Thymus (tissue), 11 donors: Measurements from ENCODE around the gene NBEA. TPM values are rescaled to one million over a fixed set of nuclear protein-coding genes. Genes with fewer than 3 reads are reported as not detected.
A peak's percentile ranks its signal among the peaks of the same experiment; 100 is the strongest.

Experiments used
- DNase-seq, 9 donors: peaks; one replicate each; pipeline ENCODE4 v3.0.0-alpha.2; 2013; ENCODE audit warnings: low spot score in 9 of 9, low read depth in 6 of 9, missing footprints in 1 of 9
- H3K27ac ChIP-seq, 2 donors: one replicate each; pipeline ENCODE4 v1.5.1; 2013; ENCODE audit warnings: control low read depth in 1 of 2, low read depth in 1 of 2, low read length in 1 of 2, mild to moderate bottlenecking in 1 of 2, moderate library complexity in 1 of 2
- H3K27me3 ChIP-seq, 2 donors: one replicate each; pipeline ENCODE4 v1.5.1; 2013; ENCODE audit warnings: low read length in 1 of 2; ENCODE audit not compliant: control insufficient read depth in 2 of 2, insufficient read depth in 1 of 2
- H3K36me3 ChIP-seq, 2 donors: one replicate each; pipeline ENCODE4 v1.5.1; 2013; ENCODE audit warnings: low read length in 1 of 2, mild to moderate bottlenecking in 1 of 2, moderate library complexity in 1 of 2; ENCODE audit not compliant: control insufficient read depth in 2 of 2, insufficient read depth in 2 of 2
- H3K4me1 ChIP-seq, 2 donors: one replicate each; pipeline ENCODE4 v1.5.1; 2013; ENCODE audit warnings: low read length in 2 of 2; ENCODE audit not compliant: control insufficient read depth in 2 of 2, insufficient read depth in 2 of 2
- H3K4me3 ChIP-seq, 2 donors: one replicate each; pipeline ENCODE4 v1.5.1; 2013; ENCODE audit warnings: low read length in 2 of 2, control low read depth in 1 of 2, mild to moderate bottlenecking in 1 of 2
- H3K9me3 ChIP-seq, 2 donors: one replicate each; pipeline ENCODE4 v1.5.1; 2013; ENCODE audit warnings: low read length in 1 of 2, mild to moderate bottlenecking in 1 of 2; ENCODE audit not compliant: control insufficient read depth in 2 of 2, insufficient read depth in 1 of 2
- WGBS: extraction: QIAGEN DNeasy Blood & Tissue Kit; methylation state at CpG from one replicate; pipeline ENCODE4 v1.1.7; 2013; 5-methylcytosine and 5-hydroxymethylcytosine counted together
- polyA plus RNA-seq: library from polyadenylated mRNA; stranded (reverse); fragments of 200-250 nt; gene quantifications from one replicate; pipeline ENCODE4 v1.2.3, GENCODE V29; 2013
- total RNA-seq: library from RNA; stranded (reverse); fragments of 120-200 nt; gene quantifications from one replicate; pipeline ENCODE4 v1.2.4, GENCODE V29; 2013
- donor health status: healthy.

NBEA gene
- total and polyA plus RNA-seq, 2 donors: 4.1 to 6.8 TPM

DNA sequence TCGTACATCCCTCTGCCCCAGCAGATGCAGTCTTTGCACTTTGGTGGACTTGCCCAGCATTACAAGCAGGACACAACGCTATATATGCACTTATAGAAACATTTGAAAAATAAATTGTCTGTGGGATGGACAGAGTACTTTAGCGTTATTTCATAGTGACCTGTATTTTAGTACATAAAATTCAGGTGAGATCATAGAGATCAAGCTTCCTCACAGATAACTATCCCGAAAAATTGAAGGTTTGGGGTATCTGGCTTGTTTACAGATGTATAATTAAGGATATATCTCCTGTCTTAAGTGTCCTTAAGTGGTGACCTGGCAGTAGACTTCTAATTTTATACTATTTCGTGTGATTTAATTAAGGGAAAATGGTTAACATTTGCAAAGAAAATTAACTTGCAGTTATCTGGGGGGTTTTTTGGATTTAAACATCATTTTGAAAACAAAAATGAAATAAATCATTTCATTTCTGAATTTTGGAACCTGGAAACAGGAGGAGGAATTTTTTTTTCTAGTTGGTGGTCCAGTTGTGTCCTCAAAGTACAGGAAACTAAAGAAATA, 535.4 kb downstream of the NBEA start:
- 37% methylated on average over 5 of the region's 5 CpGs for WGBS

DNA sequence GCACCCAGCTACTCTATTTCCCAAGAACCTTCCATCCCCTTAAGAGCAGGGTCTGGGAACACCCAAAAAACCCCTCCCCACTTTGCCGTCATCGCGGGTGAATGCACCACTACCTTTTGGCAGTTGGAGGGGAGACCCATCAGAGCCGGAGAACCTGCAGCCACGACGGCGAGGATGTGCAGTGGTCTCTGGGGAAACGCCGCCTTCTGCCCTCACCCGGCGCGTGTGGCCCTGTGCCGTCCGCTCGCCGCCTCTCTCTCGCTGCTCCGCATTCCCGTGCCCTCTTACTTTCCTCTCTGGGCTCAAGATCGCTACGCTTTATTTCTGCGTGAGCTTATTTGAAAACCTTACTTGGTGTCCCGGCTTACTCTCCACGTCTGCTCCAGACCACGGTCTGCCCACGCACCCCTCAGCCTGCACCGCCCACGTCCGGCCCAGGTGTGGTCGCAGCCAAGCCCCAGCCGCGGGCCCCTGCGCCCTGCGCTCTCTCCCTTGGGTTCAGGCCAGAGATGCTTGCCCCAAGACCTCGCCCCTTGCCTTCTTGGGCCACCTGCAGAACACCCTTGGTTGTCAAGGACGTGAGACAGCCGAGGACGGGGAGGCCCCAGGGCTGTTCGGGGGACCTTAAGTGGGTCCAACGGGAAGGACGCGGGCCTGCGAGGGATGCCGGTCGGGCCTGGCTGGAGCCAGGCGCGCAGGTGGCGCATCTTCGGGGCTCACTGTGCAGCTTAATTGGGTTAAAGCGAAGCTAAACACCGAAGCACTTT, 536.4 kb downstream of the NBEA start:
- Histone ChIP-seq H3K4me3 (no peak overlapping the region), H3K27ac (no peak overlapping the region), H3K36me3 (no peaks in the 10 kb centered on the region), H3K27me3 (peaks cover 37 to 72% of the 10 kb centered on the region in 2 donors), H3K4me1 (peaks cover 4 to 22% of the 10 kb centered on the region in 2 donors), H3K9me3 (peaks cover 0 to 1% of the 10 kb centered on the region in 2 donors)
- WGBS: 11% methylated on average over 51 of the region's 51 CpGs
- peak in 1 of 9 donors; percentile 17 for DNase-seq

More for the DNA sequence above, 535.4 kb downstream of the NBEA start:
- H3K27ac ChIP-seq: no peak overlapping the region
- no peaks in the 10 kb centered on the region for H3K36me3 ChIP-seq
- peak in 1 of 9 donors; percentile 6 for DNase-seq
- peaks cover 0 to 1% of the 10 kb centered on the region in 2 donors for H3K9me3 ChIP-seq
- peaks cover 4 to 22% of the 10 kb centered on the region in 2 donors for H3K4me1 ChIP-seq
- peaks cover 37 to 82% of the 10 kb centered on the region in 2 donors for H3K27me3 ChIP-seq
- H3K4me3 ChIP-seq: no peak overlapping the region

DNA sequence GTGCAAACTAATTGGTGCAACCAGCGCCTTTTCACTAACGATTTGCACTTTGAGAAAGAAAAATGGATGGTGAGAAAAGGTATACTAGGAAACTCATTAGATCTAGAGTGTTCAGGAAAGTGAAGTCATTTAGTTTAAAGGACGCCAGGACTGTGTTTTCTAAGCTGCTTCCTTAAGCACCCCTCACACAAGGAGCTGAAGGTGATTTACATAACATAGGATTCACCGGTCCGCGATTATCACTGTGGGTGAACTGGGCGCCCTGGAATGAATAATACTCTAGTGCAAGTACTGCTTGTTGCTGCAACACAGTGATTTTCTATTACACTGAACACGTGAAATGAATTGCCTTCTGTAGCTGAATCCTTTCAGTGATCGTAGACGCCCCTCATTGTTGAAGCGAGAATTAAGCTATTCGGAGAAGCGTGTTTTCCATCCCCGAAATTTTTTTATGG, 537.0 kb downstream of the NBEA start:
- Histone ChIP-seq H3K27ac (no peak overlapping the region), H3K36me3 (no peaks in the 10 kb centered on the region), H3K4me3 (no peak overlapping the region), H3K27me3 (peaks cover 37 to 66% of the 10 kb centered on the region in 2 donors), H3K4me1 (peaks cover 4 to 22% of the 10 kb centered on the region in 2 donors), H3K9me3 (peaks cover 0 to 1% of the 10 kb centered on the region in 2 donors)
- WGBS: 43% methylated on average over 14 of the region's 14 CpGs
- no peak for DNase-seq

DNA sequence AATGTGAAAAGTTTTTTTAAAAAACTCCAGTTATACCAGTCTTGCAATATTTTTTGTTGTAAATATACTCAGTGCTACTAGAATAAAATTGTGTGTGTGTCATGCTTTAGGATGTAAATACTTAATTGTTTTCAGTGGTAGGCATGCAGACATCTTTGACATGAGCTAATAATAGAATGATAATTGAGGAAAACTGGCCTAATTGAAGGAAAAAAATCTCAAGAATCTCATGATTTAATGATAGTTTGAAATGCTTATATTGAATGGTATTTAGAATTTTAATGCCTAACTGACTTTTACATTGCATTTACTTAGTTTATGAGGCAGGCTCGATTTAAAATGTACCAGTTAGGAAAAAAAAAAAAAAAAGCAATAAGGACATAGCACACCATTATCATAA, 537.6 kb downstream of the NBEA start:
- no peaks in the 10 kb centered on the region for H3K36me3 ChIP-seq
- no peak overlapping the region for H3K4me3 ChIP-seq
- H3K27ac ChIP-seq: no peak overlapping the region
- H3K4me1 ChIP-seq: peaks cover 4 to 22% of the 10 kb centered on the region in 2 donors
- no peak for DNase-seq
- WGBS: 73% methylated on average over 1 of the region's 1 CpG
- H3K9me3 ChIP-seq: peaks cover 0 to 1% of the 10 kb centered on the region in 2 donors
- peaks cover 36 to 59% of the 10 kb centered on the region in 2 donors for H3K27me3 ChIP-seq

DNA sequence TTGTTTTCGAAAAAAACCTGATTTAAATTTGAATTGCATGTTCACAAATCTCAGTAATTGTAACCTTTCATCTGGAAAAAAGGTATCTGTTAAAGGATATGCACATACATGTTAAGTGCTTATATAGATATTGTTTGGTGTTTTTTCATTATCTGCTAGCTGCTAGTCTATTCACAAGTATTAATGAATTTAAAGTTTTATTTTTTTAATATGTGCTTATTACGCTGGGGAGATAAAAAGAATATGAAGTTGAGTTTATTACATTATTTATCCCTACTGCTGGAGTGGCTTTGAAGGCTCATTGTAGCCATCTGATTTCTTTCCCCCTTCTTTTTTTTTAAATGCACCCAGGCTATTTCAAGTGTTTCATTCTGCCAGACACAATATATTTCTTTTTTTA, 538.3 kb downstream of the NBEA start:
- H3K4me1 ChIP-seq: peaks cover 4 to 17% of the 10 kb centered on the region in 2 donors

DNA sequence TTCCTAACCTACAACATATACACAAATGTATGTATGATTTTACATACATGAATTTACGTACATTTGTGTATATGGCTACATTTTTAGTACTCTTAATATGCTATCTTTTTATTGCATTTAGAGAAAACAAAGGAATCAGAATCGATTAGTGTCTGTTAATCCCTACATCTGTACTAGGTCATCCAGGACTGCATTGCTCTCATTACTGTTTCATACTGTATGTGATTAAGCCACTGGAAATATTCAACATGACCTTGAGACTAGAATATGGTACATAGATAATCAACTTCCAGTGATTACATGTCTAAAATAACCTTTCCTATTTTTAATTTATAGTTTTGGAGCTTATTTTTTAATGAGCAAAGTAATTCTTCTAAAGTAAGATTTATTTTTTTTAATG, 539.7 kb downstream of the NBEA start:
- Histone ChIP-seq H3K4me1 (peaks cover 0 to 5% of the 10 kb centered on the region in 2 donors), H3K27me3 (peaks cover 23 to 38% of the 10 kb centered on the region in 2 donors)

More for the DNA sequence above, 538.3 kb downstream of the NBEA start:
- Histone ChIP-seq H3K27ac (no peak overlapping the region), H3K27me3 (peaks cover 29 to 53% of the 10 kb centered on the region in 2 donors), H3K4me3 (no peak overlapping the region), H3K36me3 (no peaks in the 10 kb centered on the region), H3K9me3 (peaks cover 0 to 1% of the 10 kb centered on the region in 2 donors)
- no peak for DNase-seq
- 91% methylated on average over 2 of the region's 2 CpGs for WGBS

DNA sequence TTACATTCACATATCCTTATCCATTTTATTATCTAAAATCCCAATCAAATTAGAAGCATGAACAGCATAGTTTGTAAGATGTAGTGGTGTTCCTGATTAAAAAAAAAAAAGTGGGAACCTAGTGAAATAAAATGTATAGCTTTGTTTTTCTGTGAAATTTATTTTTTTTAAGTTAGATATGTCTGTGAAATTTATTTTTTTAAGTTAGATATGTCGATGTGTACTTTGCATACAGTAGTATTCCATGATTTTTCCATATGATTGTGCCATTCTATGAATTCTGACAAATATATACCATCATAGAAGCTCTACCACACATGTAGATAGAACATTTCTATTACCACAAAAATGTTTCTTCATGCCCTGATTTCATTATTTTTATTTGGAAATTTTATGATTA, 540.5 kb downstream of the NBEA start:
- no peak for DNase-seq
- no peak overlapping the region for H3K4me3 ChIP-seq
- WGBS: 96% methylated on average over 1 of the region's 1 CpG
- peaks cover 16 to 31% of the 10 kb centered on the region in 2 donors for H3K27me3 ChIP-seq
- H3K4me1 ChIP-seq: peaks cover 0 to 5% of the 10 kb centered on the region in 2 donors
- no peaks in the 10 kb centered on the region for H3K9me3 ChIP-seq
- H3K27ac ChIP-seq: no peak overlapping the region
- no peaks in the 10 kb centered on the region for H3K36me3 ChIP-seq

More for the DNA sequence above, 539.7 kb downstream of the NBEA start:
- no peak for DNase-seq
- Histone ChIP-seq H3K9me3 (no peaks in the 10 kb centered on the region), H3K36me3 (no peaks in the 10 kb centered on the region), H3K27ac (no peak overlapping the region), H3K4me3 (no peak overlapping the region)
- WGBS: 92% methylated on average over 2 of the region's 2 CpGs

DNA sequence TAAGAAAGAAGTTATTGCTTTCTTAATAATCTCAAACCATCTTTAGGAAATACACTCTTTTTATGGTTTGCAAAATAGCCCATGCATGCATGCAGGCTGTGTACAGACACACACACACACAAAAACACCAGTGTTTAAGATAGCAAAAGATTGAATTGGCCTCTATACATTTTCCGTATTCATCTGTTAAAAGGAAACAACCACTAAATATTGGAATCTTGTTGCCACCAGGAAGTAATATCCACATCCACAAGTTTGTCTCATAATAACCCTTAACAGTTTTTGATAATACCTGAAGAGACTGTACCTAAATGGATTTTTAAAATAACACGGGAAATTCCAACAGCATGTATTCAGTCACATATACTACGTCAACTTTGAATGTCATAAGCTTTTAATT, 541.7 kb downstream of the NBEA start:
- WGBS: 98% methylated on average over 3 of the region's 3 CpGs
- Histone ChIP-seq H3K4me3 (no peak overlapping the region), H3K27me3 (peaks cover 6 to 19% of the 10 kb centered on the region in 2 donors), H3K9me3 (no peaks in the 10 kb centered on the region), H3K4me1 (peaks cover 0 to 3% of the 10 kb centered on the region in 2 donors), H3K27ac (no peak overlapping the region), H3K36me3 (no peaks in the 10 kb centered on the region)
- no peak for DNase-seq

DNA sequence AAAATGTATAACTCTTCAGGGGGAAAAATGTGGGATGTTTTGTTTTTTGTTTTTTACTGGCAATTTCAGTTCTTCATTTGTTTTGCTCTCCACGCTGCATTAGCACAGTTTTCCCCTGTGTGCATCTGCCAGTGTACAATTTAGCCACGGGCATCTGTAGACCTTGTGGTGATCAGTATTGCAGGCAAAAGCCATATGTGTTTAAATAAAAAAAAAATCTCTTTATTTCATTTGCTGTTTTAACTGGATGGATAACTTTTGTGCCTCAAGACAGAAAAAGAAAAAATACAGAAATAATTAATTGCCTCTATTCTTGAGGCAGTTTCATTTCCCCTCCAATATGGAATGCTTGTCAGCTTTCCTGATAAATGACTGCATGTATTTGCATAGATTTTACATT, 542.3 kb downstream of the NBEA start:
- Histone ChIP-seq H3K4me1 (no peaks in the 10 kb centered on the region), H3K4me3 (no peak overlapping the region), H3K27me3 (peaks cover 0 to 13% of the 10 kb centered on the region in 2 donors), H3K9me3 (no peaks in the 10 kb centered on the region), H3K36me3 (no peaks in the 10 kb centered on the region), H3K27ac (no peak overlapping the region)
- no peak for DNase-seq
- 96% methylated on average over 2 of the region's 2 CpGs for WGBS
